SH-SY5Y (cell line): ENCODE measurements around the gene ACOT7.

Experiments
- GATA2 ChIP-seq: IDR thresholded peaks from 2 replicates; pipeline ENCODE4 v1.6.1; 2011; ENCODE audit warnings: mild to moderate bottlenecking, low read depth, low read length
- GATA3 ChIP-seq: IDR thresholded peaks from 2 replicates; pipeline ENCODE4 v1.6.1; 2011; ENCODE audit warnings: low read depth, mild to moderate bottlenecking, low read length, moderate library complexity

DNA sequence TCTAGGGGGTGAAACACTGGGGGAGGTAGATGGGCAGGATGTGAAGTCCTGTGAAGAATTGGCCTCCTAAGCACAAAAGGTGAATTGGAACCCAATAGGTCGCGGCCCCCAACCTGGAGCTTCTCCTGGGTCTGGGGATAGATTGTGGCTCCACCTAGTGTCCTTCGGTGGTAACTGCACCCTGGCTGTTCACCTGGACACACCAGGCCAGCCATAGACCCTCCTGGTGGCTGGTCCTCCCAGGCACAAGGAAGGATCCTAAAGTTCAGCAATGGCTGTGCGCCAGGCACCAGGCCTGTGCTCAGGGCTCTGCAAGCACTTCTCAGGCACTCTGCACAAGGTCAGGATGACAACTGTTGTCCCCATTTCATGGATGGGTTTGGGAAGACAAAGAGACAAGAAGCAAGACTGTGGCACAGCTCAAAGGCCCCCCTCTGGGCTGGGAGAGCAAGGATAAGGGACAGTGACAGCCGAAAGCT lies 44.5 kb upstream of the ACOT7 start:
- TF ChIP-seq GATA3 (no peak), GATA2 (no peak)
